Karpas-422 (cell line): Measurements from ENCODE around the gene MPP1. TPM values are rescaled to one million over a fixed set of nuclear protein-coding genes. Genes with fewer than 3 reads are reported as not detected.
A peak's percentile ranks its signal among the peaks of the same experiment; 100 is the strongest.
"Not testable (repeated sequence)": the region's sequence is repeated elsewhere in the genome, so short reads cannot be mapped to it uniquely, and the experiment has no call there.

Experiments used
- DNase-seq: peaks from one replicate; pipeline ENCODE4 v3.0.0-alpha.2; 2015
- H2AFZ ChIP-seq: fragments of 200-600 bp; sonication (generic); 2 replicates; pipeline ENCODE4 v1.6.1; 2014; ENCODE audit warnings: antibody characterized with exemption, low read length, mixed read lengths
- H3K27ac ChIP-seq: fragments of 200-600 bp; sonication (generic); 2 replicates; pipeline ENCODE4 v1.5.1; 2014; ENCODE audit warnings: mild to moderate bottlenecking, low read length, moderate library complexity
- H3K27me3 ChIP-seq: fragments of 200-600 bp; sonication (generic); 2 replicates; pipeline ENCODE4 v1.6.1; 2014; ENCODE audit warnings: low read length, mixed read lengths
- H3K36me3 ChIP-seq: fragments of 200-600 bp; sonication (generic); 2 replicates; pipeline ENCODE4 v1.6.1; 2014; ENCODE audit warnings: low read length, mixed read lengths; ENCODE audit not compliant: insufficient read depth
- H3K4me1 ChIP-seq: fragments of 200-600 bp; sonication (generic); 2 replicates; pipeline ENCODE4 v1.6.1; 2014; ENCODE audit warnings: mild to moderate bottlenecking, low read length, mixed read lengths
- H3K4me2 ChIP-seq: fragments of 200-600 bp; sonication (generic); 2 replicates; pipeline ENCODE4 v1.6.1; 2014; ENCODE audit warnings: low read length, low read depth, mild to moderate bottlenecking; ENCODE audit not compliant: poor library complexity, severe bottlenecking
- H3K4me3 ChIP-seq: fragments of 200-600 bp; sonication (generic); 2 replicates; pipeline ENCODE4 v1.5.1; 2014; ENCODE audit warnings: mild to moderate bottlenecking, antibody characterized with exemption, low read length, mixed read lengths
- H3K79me2 ChIP-seq: fragments of 200-600 bp; sonication (generic); 2 replicates; pipeline ENCODE4 v1.6.1; 2014; ENCODE audit warnings: mild to moderate bottlenecking, low read length, mixed read lengths
- H3K9ac ChIP-seq: fragments of 200-600 bp; sonication (generic); 2 replicates; pipeline ENCODE4 v1.6.0; 2014; ENCODE audit warnings: low read length
- H3K9me2 ChIP-seq: fragments of 200-600 bp; sonication (generic), shearing (Covaris generic); replicated peaks from 2 replicates; pipeline ENCODE4 v1.6.0; 2014; ENCODE audit warnings: mild to moderate bottlenecking, low read length, moderate library complexity; ENCODE audit not compliant: insufficient read depth
- H3K9me3 ChIP-seq: fragments of 300-700, 200-600 bp; sonication (generic); 2 replicates; pipeline ENCODE4 v1.6.1; 2014; ENCODE audit warnings: low read length, mixed read lengths
- H4K20me1 ChIP-seq: fragments of 200-600 bp; sonication (generic); 2 replicates; pipeline ENCODE4 v1.6.1; 2014; ENCODE audit warnings: mild to moderate bottlenecking, antibody characterized with exemption, low read length, low read depth; ENCODE audit not compliant: insufficient read depth
- total RNA-seq: library from RNA; depleted of rRNA; stranded (reverse); fragments of >200 nt; shearing (Covaris generic); gene quantifications from 2 replicates; pipeline ENCODE4 v1.2.3, GENCODE V29; 2014; ENCODE audit warnings: low replicate concordance

MPP1 gene
- total RNA-seq, 1 experiment from 2014 or later, result 10.7 TPM

GRCh38 chrX:154828016-154828408, 22.7 kb upstream of the MPP1 start:
- no peaks in the 10 kb centered on the region for H3K36me3 ChIP-seq
- H3K9ac ChIP-seq, result peak overlapping the region; percentile 49
- no peaks in the 10 kb centered on the region for H3K9me3 ChIP-seq
- peaks cover 32% of the 10 kb centered on the region for H3K4me1 ChIP-seq
- H3K9me2 ChIP-seq, result no peaks in the 10 kb centered on the region
- H4K20me1 ChIP-seq, result no peaks in the 10 kb centered on the region
- H3K79me2 ChIP-seq, result no peaks in the 10 kb centered on the region
- DNase-seq, result no peak
- H3K4me2 ChIP-seq, result peak overlapping the region; percentile 63
- H2AFZ ChIP-seq, result no peak overlapping the region
- no peaks in the 10 kb centered on the region for H3K27me3 ChIP-seq
- H3K4me3 ChIP-seq, result peak overlapping the region; percentile 49; the same call in 1 of the 2 replicates
- peak overlapping the region; percentile 81 for H3K27ac ChIP-seq

DNA sequence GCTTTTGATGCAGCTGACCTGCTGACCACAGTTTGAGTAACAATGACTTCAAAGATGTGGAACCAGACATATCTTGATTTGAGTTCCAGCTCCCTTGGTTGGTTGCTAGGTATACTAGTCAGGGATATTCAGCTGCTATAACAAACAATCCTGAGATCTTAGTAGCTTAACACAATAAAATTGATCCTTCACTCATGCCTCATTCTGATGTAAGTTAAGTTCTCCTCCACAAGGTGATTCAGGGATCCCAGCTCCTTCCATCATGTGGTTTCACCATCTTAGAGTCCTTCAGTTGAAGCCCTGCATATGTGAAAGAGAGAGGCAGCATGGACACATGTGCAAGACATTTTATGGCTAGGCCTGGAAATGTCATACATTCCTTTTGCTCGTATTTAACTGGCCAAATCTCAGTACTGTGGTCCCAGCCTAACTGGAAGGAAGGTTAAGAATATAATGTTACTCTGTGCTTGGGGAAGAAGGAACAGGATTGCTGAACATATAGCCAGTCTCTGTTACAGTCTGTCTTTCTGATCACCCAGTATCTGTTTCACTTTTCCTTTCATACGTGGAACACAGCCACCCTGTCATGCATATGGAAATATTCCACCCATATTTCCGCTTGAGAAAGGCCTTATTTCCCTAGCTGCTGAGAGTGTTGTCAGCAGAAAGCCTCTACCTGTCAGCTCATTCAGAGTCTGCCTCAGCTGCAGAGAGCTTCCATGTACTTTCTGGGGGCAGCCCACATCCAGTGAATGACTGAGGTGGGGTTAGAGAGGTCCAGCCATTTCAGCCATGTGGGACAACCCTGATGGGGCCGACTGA, 22.1 kb upstream of the MPP1 start:
- DNase-seq, result peak; percentile 85
- peak overlapping the region; percentile 81 for H3K27ac ChIP-seq
- peak overlapping the region; percentile 58; the same call in 1 of the 2 replicates for H2AFZ ChIP-seq
- no peaks in the 10 kb centered on the region for H3K36me3 ChIP-seq
- peak overlapping the region; percentile 56 for H3K9ac ChIP-seq
- no peaks in the 10 kb centered on the region for H3K79me2 ChIP-seq
- peaks cover 32% of the 10 kb centered on the region for H3K4me1 ChIP-seq
- H4K20me1 ChIP-seq, result no peaks in the 10 kb centered on the region
- peak overlapping the region; percentile 49; the same call in 1 of the 2 replicates for H3K4me3 ChIP-seq
- H3K9me3 ChIP-seq, result no peaks in the 10 kb centered on the region
- peak overlapping the region; percentile 63 for H3K4me2 ChIP-seq
- no peaks in the 10 kb centered on the region for H3K27me3 ChIP-seq
- no peaks in the 10 kb centered on the region for H3K9me2 ChIP-seq

DNA sequence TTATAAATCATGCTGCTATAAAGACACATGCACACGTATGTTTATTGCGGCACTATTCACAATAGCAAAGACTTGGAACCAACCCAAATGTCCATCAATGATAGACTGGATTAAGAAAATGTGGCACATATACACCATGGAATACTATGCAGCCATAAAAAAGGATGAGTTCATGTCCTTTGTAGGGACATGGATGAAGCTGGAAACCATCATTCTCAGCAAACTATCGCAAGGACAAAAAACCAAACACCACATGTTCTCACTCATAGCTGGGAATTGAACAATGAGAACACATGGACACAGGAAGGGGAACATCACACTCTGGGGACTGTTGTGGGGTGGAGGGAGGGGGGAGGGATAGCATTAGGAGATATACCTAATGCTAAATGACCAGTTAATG, 20.3 kb upstream of the MPP1 start:
- not testable (repeated sequence) for H3K36me3 ChIP-seq, H2AFZ ChIP-seq, H3K4me2 ChIP-seq, H3K9ac ChIP-seq, H3K9me3 ChIP-seq, H3K9me2 ChIP-seq, H3K27me3 ChIP-seq, H4K20me1 ChIP-seq, H3K79me2 ChIP-seq, H3K4me3 ChIP-seq, H3K27ac ChIP-seq, DNase-seq
- H3K4me1 ChIP-seq, result peaks cover 33% of the 10 kb centered on the region

GRCh38 chrX:154824638-154825037, 19.4 kb upstream of the MPP1 start:
- Histone ChIP-seq H3K79me2 (no peaks in the 10 kb centered on the region), H3K27ac (no peak overlapping the region), H2AFZ (no peak overlapping the region), H3K4me1 (peaks cover 42% of the 10 kb centered on the region), H3K4me3 (no peak overlapping the region), H3K27me3 (no peaks in the 10 kb centered on the region), H3K9me2 (no peaks in the 10 kb centered on the region), H3K36me3 (no peaks in the 10 kb centered on the region), H3K9ac (no peak overlapping the region), H3K4me2 (no peak overlapping the region), H3K9me3 (no peaks in the 10 kb centered on the region), H4K20me1 (no peaks in the 10 kb centered on the region)
- DNase-seq, result no peak

GRCh38 chrX:154822029-154822428, 16.7 kb upstream of the MPP1 start:
- Histone ChIP-seq H3K79me2 (no peaks in the 10 kb centered on the region), H3K9me3 (no peaks in the 10 kb centered on the region), H4K20me1 (no peaks in the 10 kb centered on the region), H2AFZ (no peak overlapping the region), H3K9me2 (no peaks in the 10 kb centered on the region), H3K27me3 (no peaks in the 10 kb centered on the region), H3K9ac (no peak overlapping the region), H3K36me3 (no peaks in the 10 kb centered on the region), H3K4me2 (no peak overlapping the region), H3K4me3 (no peak overlapping the region), H3K27ac (no peak overlapping the region), H3K4me1 (peaks cover 30% of the 10 kb centered on the region)
- no peak for DNase-seq

- Histone ChIP-seq H3K4me2 (no peak overlapping the region), H2AFZ (no peak overlapping the region), H3K36me3 (no peaks in the 10 kb centered on the region)
Measured at GRCh38 chrX:154821523-154821922, 16.2 kb upstream of the MPP1 start.

GRCh38 chrX:154819771-154820341, 14.6 kb upstream of the MPP1 start:
- Histone ChIP-seq H3K4me1 (peaks cover 27% of the 10 kb centered on the region), H3K4me2 (peak overlapping the region; percentile 61), H3K9ac (peak overlapping the region; percentile 62), H4K20me1 (no peaks in the 10 kb centered on the region), H3K36me3 (no peaks in the 10 kb centered on the region), H3K27me3 (no peaks in the 10 kb centered on the region), H3K27ac (peak overlapping the region; percentile 95), H3K79me2 (no peaks in the 10 kb centered on the region), H2AFZ (no peak overlapping the region), H3K4me3 (peak overlapping the region; percentile 51), H3K9me2 (no peaks in the 10 kb centered on the region), H3K9me3 (no peaks in the 10 kb centered on the region)
- peak; percentile 89 for DNase-seq

More at GRCh38 chrX:154821523-154821922, 16.2 kb upstream of the MPP1 start:
- no peaks in the 10 kb centered on the region for H3K9me2 ChIP-seq
- H4K20me1 ChIP-seq, result no peaks in the 10 kb centered on the region
- H3K27ac ChIP-seq, result no peak overlapping the region
- no peak overlapping the region for H3K9ac ChIP-seq
- H3K4me3 ChIP-seq, result no peak overlapping the region
- H3K9me3 ChIP-seq, result no peaks in the 10 kb centered on the region
- peaks cover 27% of the 10 kb centered on the region for H3K4me1 ChIP-seq
- DNase-seq, result no peak
- H3K27me3 ChIP-seq, result no peaks in the 10 kb centered on the region
- no peaks in the 10 kb centered on the region for H3K79me2 ChIP-seq

GRCh38 chrX:154818916-154819770, 13.9 kb upstream of the MPP1 start:
- Histone ChIP-seq H3K27ac (peak overlapping the region; percentile 95), H3K9me2 (no peaks in the 10 kb centered on the region), H3K9ac (peak overlapping the region; percentile 62), H3K79me2 (no peaks in the 10 kb centered on the region), H3K27me3 (no peaks in the 10 kb centered on the region), H3K4me3 (peak overlapping the region; percentile 51), H3K9me3 (no peaks in the 10 kb centered on the region), H3K36me3 (no peaks in the 10 kb centered on the region), H4K20me1 (no peaks in the 10 kb centered on the region), H3K4me1 (peaks cover 27% of the 10 kb centered on the region), H2AFZ (no peak overlapping the region), H3K4me2 (peak overlapping the region; percentile 61)
- peak; percentile 79 for DNase-seq
